ENCODE results near the gene PFN3. TPM values are rescaled to one million over a fixed set of nuclear protein-coding genes. Genes with fewer than 3 reads are reported as not detected.

Gene PFN3
- total and polyA plus RNA-seq, 8 donors = not detected

DNA sequence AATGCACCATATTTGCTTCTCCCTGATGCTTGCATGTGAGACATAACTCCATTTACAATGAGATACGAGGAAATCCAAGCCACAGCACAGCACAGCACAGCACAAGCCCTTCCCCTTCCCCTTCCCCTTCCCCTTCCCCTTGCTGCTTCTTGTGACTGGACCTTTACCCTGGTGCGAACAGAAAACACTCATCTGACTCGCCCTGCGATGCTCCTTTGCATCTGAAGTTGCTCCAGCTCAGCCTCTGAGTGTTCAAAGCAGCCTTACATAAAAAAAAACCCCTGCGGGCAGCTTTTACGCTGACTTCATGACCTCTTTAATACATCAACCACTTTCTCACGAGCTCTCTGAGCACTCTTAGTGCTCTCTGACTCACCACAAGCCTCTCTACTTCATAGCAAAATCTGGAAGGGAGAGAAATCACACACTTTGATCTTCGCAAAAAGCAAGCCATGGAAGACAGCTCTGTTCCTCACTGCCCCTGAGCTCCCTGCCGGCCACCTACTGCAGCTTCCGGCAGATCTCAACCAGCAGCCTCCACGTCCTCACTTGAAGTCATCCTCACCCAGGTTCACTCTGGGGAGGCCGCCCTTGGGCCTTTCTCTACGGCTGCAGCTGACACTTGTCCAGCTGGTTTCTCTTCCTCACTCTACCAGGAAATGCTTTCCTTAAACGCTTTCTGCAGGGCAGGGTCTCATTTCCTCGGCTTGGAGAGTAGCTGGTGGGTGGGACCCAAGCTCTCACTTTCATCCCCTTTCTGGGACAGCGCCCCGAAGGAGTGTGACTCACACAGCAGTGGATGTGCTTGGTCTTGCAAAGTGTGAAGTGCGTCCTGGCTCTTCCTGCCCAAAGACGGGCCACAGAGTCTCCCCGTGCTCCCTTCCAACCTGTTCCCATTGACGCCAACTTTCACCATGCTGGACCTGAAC lies 11.0 kb downstream of the PFN3 start:
- ATAC-seq = peak in 2 of 4 donors; percentile 41 to 60
- intact Hi-C loops (cut with DNase I) = loop anchor here in 2 of 3 donors (5.0 to 10.0 kb wide), 3 partner anchors 63 to 113 kb away; partner anchors contain the start of gene MXD3 (in 1 of the 2)
- FAIRE-seq = no peak
- no peak for DNase-seq
- peak overlapping the region in 1 of 4 donors; percentile 8 for H3K27ac ChIP-seq
- no peak overlapping the region for H3K4me3 ChIP-seq
- no peak for TF ChIP-seq CTCF (IDR thresholded peaks at IDR 0.05)
- no peaks in the 10 kb centered on the region for H3K4me1 ChIP-seq
- no peaks in the 10 kb centered on the region for H3K36me3 ChIP-seq
- no peaks in the 10 kb centered on the region for H3K27me3 ChIP-seq
- 60 to 62% methylated on average over 21 of the region's 21 CpGs for WGBS, 2 donors
- H3K9me3 ChIP-seq = no peaks in the 10 kb centered on the region

DNA sequence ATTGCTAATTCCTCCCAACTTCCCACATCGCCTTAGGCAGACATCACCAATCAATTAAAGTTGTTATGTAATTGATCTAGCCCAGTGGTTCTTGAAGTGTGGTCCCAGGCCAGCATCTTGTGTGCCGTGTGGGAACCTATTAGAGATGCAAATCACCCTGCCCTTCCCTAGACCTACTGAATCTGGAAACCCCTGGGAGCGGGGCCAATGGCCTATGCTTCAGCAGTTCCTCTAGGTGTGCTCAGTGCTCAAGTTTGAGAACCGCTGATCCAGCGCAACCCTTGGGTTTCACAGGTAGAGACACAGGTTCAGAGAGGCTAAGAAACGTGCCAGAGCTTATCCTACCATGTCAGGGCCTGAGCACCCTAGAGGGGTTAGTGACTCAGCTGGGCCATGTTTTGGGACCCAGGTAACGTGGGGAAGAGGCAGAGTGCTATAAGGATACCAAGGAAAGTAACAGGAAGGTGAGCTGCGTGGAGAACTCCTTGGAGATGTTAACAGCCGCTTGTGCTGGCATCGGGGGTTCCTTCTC lies 11.9 kb downstream of the PFN3 start:
- DNase-seq (no peak), FAIRE-seq (no peak), ATAC-seq (no peak)
- no peak for TF ChIP-seq CTCF (IDR thresholded peaks at IDR 0.05)
- Histone ChIP-seq H3K4me1 (no peaks in the 10 kb centered on the region), H3K27ac (no peak overlapping the region), H3K36me3 (no peaks in the 10 kb centered on the region), H3K9me3 (no peaks in the 10 kb centered on the region), H3K4me3 (no peak overlapping the region), H3K27me3 (no peaks in the 10 kb centered on the region)
- WGBS, 2 donors = 83 to 91% methylated on average over 10 of the region's 10 CpGs
- intact Hi-C loops (cut with DNase I) = loop anchor here in 1 of 3 donors (10.0 kb wide), 1 partner anchor 74 kb away; the partner anchor contains the start of gene MXD3

DNA sequence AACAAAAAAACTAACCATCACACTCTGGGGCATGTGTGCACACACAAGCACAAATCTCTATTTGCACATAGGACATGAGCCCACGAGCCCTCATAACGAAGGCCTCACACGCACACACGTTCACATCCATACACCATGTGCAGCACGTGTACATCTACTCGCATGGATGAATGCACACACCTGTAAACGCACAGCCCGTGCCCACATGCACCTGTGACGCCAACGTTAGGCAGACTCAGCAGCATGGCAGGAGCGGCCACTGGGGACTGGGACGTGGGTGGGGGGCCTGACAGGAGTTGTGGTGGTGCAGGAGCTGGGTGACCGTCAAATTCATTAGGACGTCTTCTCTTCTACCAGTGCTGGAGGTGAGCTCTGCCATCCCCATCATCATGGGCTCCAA lies 13.1 kb downstream of the PFN3 start:
- no peak overlapping the region for H3K27ac ChIP-seq
- H3K36me3 ChIP-seq = no peaks in the 10 kb centered on the region
- intact Hi-C loops (cut with DNase I) = loop anchor here in 1 of 3 donors (10.0 kb wide), 1 partner anchor 73 kb away; the partner anchor contains the start of gene MXD3
- WGBS, 2 donors = 66 to 67% methylated on average over 14 of the region's 14 CpGs
- ATAC-seq (no peak), DNase-seq (no peak), FAIRE-seq (no peak)
- TF ChIP-seq CTCF (IDR thresholded peaks at IDR 0.05) = no peak
- H3K9me3 ChIP-seq = no peaks in the 10 kb centered on the region
- H3K4me1 ChIP-seq = no peaks in the 10 kb centered on the region
- no peaks in the 10 kb centered on the region for H3K27me3 ChIP-seq
- H3K4me3 ChIP-seq = no peak overlapping the region

- Histone ChIP-seq H3K36me3 (no peaks in the 10 kb centered on the region), H3K27me3 (no peaks in the 10 kb centered on the region), H3K9me3 (no peaks in the 10 kb centered on the region), H3K4me3 (no peak overlapping the region), H3K4me1 (no peaks in the 10 kb centered on the region), H3K27ac (no peak overlapping the region)
- DNase-seq = no peak
- intact Hi-C loops (cut with DNase I) = loop anchor here in 1 of 3 donors (10.0 kb wide), 1 partner anchor 72 kb away; the partner anchor contains the start of gene MXD3
- no peak for ATAC-seq
- WGBS, 2 donors = 79 to 84% methylated on average over 8 of the region's 8 CpGs
- TF ChIP-seq CTCF (IDR thresholded peaks at IDR 0.05) = no peak
- FAIRE-seq = no peak
Measured at GRCh38 chr5:177386542-177386941, 13.9 kb downstream of the PFN3 start.

Data from pancreas (tissue), 10 donors.